ENCODE data around the gene TRERF1.

DNA sequence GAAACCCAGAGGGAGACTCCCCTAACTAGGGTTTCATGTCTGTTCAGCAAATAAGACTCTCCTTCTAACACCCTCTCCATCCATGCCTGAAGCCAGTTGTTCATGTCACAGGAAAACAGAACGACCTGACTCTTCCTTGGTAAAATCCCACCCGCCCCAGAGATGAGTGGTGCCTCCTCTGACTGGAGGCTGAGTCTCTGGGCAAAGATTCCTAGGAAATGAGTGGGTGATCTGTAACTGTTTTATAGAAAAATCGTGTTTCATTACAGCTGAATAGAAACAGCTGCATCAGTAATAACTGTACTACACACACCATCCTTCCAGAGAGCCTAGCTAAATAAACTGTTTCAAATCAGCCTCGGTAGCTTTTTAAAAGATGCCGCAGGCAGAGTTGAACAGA lies 196.7 kb downstream of the TRERF1 start:
- TF ChIP-seq FOXP2 (optimal IDR thresholded peaks at IDR 0.05; ENCODE audit: control extremely low read depth, extremely low read length, insufficient read depth) (no peak), POLR2AphosphoS5 (IDR thresholded peaks at IDR 0.05; ENCODE audit: borderline replicate concordance, low read depth, low read length) (no peak)

All from SK-N-MC (cell line).